HUES48 (cell line): ENCODE data around the gene KRT28.

Experiments used
- H3K27ac ChIP-seq: one replicate; pipeline ENCODE4 v1.7.0; 2013; ENCODE audit warnings: low read depth, low read length, inconsistent platforms
- H3K27me3 ChIP-seq: 2 replicates; pipeline ENCODE4 v1.6.1; 2013; ENCODE audit warnings: mild to moderate bottlenecking, low read length; ENCODE audit not compliant: control insufficient read depth, insufficient read depth
- H3K36me3 ChIP-seq: 2 replicates; pipeline ENCODE4 v1.6.1; 2013; ENCODE audit warnings: low read length; ENCODE audit not compliant: control insufficient read depth, insufficient read depth
- H3K4me1 ChIP-seq: 2 replicates; pipeline ENCODE4 v1.6.1; 2013; ENCODE audit warnings: mild to moderate bottlenecking, low read length; ENCODE audit not compliant: control insufficient read depth, insufficient read depth
- H3K4me3 ChIP-seq: 2 replicates; pipeline ENCODE4 v1.5.1; 2013; ENCODE audit warnings: mild to moderate bottlenecking, low read depth, low read length
- H3K9ac ChIP-seq: 2 replicates; pipeline ENCODE4 v1.6.1; 2013; ENCODE audit warnings: mild to moderate bottlenecking, low read depth, low read length, moderate library complexity
- H3K9me3 ChIP-seq: 2 replicates; pipeline ENCODE4 v1.6.1; 2013; ENCODE audit warnings: low read length; ENCODE audit not compliant: control insufficient read depth, insufficient read depth

The KRT28 gene

GRCh38 chr17:40779181-40779909, 20.4 kb downstream of the KRT28 start:
- H3K4me3 ChIP-seq = no peak overlapping the region
- no peaks in the 10 kb centered on the region for H3K36me3 ChIP-seq
- H3K4me1 ChIP-seq = no peaks in the 10 kb centered on the region
- peaks cover 16% of the 10 kb centered on the region for H3K27me3 ChIP-seq
- H3K27ac ChIP-seq = no peak overlapping the region
- no peaks in the 10 kb centered on the region for H3K9me3 ChIP-seq
- H3K9ac ChIP-seq = no peak overlapping the region

- no peak overlapping the region for H3K27ac ChIP-seq
- no peaks in the 10 kb centered on the region for H3K4me1 ChIP-seq
- H3K9ac ChIP-seq = no peak overlapping the region
- no peaks in the 10 kb centered on the region for H3K36me3 ChIP-seq
- H3K9me3 ChIP-seq = no peaks in the 10 kb centered on the region
- peaks cover 16% of the 10 kb centered on the region for H3K27me3 ChIP-seq
- H3K4me3 ChIP-seq = no peak overlapping the region
Measured at GRCh38 chr17:40778461-40778860, 21.3 kb downstream of the KRT28 start.

GRCh38 chr17:40777971-40778370, 21.8 kb downstream of the KRT28 start:
- H3K4me1 ChIP-seq = no peaks in the 10 kb centered on the region
- H3K27me3 ChIP-seq = peaks cover 16% of the 10 kb centered on the region
- H3K9ac ChIP-seq = no peak overlapping the region
- no peak overlapping the region for H3K4me3 ChIP-seq
- H3K27ac ChIP-seq = no peak overlapping the region
- H3K9me3 ChIP-seq = no peaks in the 10 kb centered on the region
- H3K36me3 ChIP-seq = no peaks in the 10 kb centered on the region

DNA sequence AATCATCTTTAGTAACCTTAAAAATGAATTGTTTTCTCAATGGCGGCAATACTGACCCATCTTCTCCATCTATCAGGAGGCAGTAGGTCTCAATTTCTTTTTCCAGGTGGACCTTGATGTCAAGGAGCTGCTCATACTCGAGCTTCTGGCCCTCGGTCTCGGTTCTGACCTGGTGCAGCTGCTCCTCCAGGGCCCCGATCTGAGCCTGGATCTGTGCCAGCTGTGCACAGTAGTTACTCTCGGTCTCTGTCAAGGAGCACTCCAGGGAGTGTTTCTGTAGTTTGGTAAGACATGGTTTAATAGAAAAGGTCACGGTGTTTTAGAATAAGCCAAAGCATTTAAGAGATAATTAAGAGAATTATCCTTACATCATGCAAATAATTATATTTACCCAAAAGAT, 22.3 kb downstream of the KRT28 start:
- H3K9ac ChIP-seq = no peak overlapping the region
- H3K9me3 ChIP-seq = no peaks in the 10 kb centered on the region
- no peaks in the 10 kb centered on the region for H3K36me3 ChIP-seq
- no peak overlapping the region for H3K27ac ChIP-seq
- H3K4me3 ChIP-seq = no peak overlapping the region
- no peaks in the 10 kb centered on the region for H3K4me1 ChIP-seq
- peaks cover 16% of the 10 kb centered on the region for H3K27me3 ChIP-seq

GRCh38 chr17:40775945-40776344, 23.8 kb downstream of the KRT28 start:
- peaks cover 16% of the 10 kb centered on the region for H3K27me3 ChIP-seq
- no peak overlapping the region for H3K27ac ChIP-seq
- H3K36me3 ChIP-seq = no peaks in the 10 kb centered on the region
- H3K4me3 ChIP-seq = no peak overlapping the region
- H3K9me3 ChIP-seq = no peaks in the 10 kb centered on the region
- H3K9ac ChIP-seq = no peak overlapping the region
- H3K4me1 ChIP-seq = no peaks in the 10 kb centered on the region

DNA sequence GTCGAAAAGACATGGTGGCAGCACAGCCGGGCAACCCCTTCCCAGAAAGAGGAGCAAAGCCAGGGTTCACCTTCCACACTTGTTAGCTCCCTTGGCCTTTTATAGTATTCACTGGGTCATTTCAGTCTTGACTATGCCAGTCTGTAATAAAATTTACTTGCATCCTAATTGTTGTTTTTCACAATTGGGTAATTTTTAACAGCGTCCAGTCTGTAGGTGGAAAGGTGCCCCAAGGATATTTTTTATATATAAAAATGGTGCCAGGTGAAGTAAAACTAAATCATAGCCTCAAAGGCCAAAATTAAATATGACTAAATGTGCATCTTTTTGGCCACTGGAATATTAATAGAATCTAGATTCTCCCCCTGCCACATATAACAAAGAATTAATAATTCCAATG, 27.7 kb downstream of the KRT28 start, which contains the start of gene KRT26:
TSS of gene KRT26 (minus strand) at position 101 of the 400 bp plus-strand sequence. CDS start at position 13, 88 bp downstream.
- Histone ChIP-seq H3K27ac (no peak within 1 kb of the TSS), H3K4me1 (no peaks in the 10 kb centered on the region), H3K36me3 (no peaks in the 10 kb centered on the region), H3K9me3 (no peaks in the 10 kb centered on the region), H3K4me3 (no peak within 1 kb of the TSS), H3K9ac (no peak within 1 kb of the TSS), H3K27me3 (no peaks in the 10 kb centered on the region)

DNA sequence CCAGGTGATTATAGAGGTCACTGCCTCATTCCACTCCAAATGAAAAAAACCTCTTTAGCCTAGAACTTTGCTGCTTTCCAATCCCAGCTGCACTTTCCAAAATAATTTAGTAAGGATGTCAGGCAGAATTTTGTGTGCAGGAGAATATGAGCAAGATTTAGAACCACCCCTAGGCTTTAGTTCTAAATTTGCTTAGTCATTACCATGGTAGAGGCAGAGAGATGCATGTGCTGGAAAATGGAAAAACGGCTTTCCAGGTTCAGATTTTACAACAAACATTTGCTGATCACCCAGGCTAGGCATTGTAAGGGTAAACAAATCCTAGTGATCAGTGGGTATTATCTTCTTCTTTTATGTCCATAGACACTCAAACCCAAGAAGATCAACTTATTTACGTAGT, 34.1 kb downstream of the KRT28 start:
- peaks cover 22% of the 10 kb centered on the region for H3K9me3 ChIP-seq
- no peaks in the 10 kb centered on the region for H3K36me3 ChIP-seq
- no peaks in the 10 kb centered on the region for H3K27me3 ChIP-seq
- no peak overlapping the region for H3K27ac ChIP-seq
- H3K4me3 ChIP-seq = no peak overlapping the region
- H3K9ac ChIP-seq = no peak overlapping the region
- no peaks in the 10 kb centered on the region for H3K4me1 ChIP-seq

DNA sequence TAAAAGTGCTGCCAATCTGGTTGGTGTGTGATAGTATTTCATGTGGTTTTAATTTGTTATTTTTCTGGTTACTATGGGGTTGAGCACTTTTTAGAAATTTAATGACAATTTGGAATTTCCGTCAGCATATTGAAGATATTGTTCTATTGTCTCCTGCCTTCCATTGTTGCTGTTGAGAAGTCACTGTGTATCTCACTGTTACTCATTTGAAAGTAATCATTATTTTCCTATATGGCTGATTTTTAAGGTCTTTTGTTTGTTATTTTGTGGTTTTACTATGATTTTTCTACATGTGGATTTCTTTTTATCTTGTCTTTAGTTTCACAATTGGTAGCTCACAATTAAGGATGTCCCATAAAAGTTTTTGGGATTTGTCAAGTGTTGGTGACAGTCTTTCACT, 36.0 kb downstream of the KRT28 start:
- H3K9me3 ChIP-seq = peaks cover 26% of the 10 kb centered on the region
- no peaks in the 10 kb centered on the region for H3K36me3 ChIP-seq
- no peaks in the 10 kb centered on the region for H3K4me1 ChIP-seq
- H3K27ac ChIP-seq = no peak overlapping the region
- H3K4me3 ChIP-seq = no peak overlapping the region
- no peaks in the 10 kb centered on the region for H3K27me3 ChIP-seq
- no peak overlapping the region for H3K9ac ChIP-seq

DNA sequence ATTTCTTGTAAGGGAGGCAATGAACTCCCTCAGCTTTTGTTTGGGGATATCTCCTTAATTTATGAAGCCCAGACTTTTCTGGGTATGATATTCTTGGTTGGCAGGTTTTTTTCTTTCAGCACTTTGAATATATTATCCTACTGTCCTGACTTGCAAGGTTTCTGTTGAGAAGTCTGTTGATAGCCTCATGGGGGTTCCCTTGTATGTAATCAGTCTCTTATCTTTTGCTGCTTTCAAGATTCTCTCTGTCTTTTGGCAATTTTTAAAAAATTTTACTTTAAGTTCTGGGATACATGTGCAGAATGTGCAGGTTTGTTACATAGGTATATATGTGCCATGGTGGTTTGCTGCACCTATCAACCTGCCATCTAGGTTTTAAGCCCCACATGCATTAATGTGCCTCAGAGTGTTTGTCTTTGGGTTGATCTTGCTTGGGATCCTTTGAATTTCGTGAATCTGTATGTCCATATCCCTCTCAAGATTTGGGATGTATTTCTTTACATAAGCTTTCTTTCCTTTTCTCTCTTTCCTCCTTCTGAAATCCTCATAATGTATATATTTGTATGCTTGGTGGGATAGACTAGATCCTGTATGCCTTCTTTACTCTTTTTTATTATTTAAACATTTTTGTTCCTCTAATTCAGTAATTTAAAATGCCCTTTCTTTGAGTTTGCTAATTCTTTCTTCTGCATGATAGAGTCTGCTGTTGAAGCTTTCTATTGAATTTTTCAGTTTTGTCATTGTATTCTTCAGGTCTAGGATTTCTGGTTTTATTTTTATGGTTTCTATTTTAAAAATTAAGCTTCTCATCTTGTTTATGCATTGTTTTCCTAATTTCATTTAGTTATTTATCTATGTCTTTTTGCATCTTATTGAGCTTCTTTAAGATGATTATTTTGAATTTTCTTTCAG, 39.4 kb downstream of the KRT28 start:
- H3K27me3 ChIP-seq = no peaks in the 10 kb centered on the region
- peaks cover 26% of the 10 kb centered on the region for H3K9me3 ChIP-seq
- no peak overlapping the region for H3K27ac ChIP-seq
- no peaks in the 10 kb centered on the region for H3K36me3 ChIP-seq
- H3K9ac ChIP-seq = no peak overlapping the region
- no peak overlapping the region for H3K4me3 ChIP-seq
- no peaks in the 10 kb centered on the region for H3K4me1 ChIP-seq

DNA sequence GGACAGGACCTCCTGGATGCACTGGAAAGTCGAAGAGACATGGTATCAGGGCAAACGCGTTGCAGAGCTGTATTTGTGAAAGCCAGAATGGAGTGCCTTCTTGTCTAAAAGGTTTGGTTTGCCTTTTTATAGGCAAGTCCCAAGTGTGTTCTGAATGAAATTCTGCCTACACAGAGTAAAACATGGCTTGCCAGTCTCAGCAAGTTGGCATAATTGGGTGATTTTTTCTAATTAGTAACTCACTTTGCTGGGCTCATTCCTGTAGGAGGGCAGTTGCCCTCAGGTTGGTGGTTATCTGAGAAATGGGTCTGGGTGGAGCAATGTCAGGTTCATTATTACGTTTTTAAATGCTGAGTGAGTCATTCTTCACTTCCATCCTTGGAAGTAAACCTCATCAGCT, 44.5 kb downstream of the KRT28 start, which contains the start of gene KRT25:
TSS of gene KRT25 (minus strand) at position 101 of the 400 bp plus-strand sequence. CDS start at position 41, 60 bp downstream.
- Histone ChIP-seq H3K27me3 (no peaks in the 10 kb centered on the region), H3K9me3 (no peaks in the 10 kb centered on the region; the same call in 1 of the 2 replicates)

GRCh38 chr17:40753804-40754203, 46.0 kb downstream of the KRT28 start:
- Histone ChIP-seq H3K27me3 (no peaks in the 10 kb centered on the region), H3K4me1 (no peaks in the 10 kb centered on the region), H3K4me3 (no peak overlapping the region), H3K36me3 (no peaks in the 10 kb centered on the region), H3K27ac (no peak overlapping the region), H3K9me3 (no peaks in the 10 kb centered on the region), H3K9ac (no peak overlapping the region)

More for the DNA sequence above, 44.5 kb downstream of the KRT28 start, which contains the start of gene KRT25:
- Histone ChIP-seq H3K36me3 (no peaks in the 10 kb centered on the region), H3K27ac (no peak within 1 kb of the TSS), H3K4me1 (no peaks in the 10 kb centered on the region), H3K4me3 (no peak within 1 kb of the TSS), H3K9ac (no peak within 1 kb of the TSS)
